Measurements from ENCODE around the gene FHIT. TPM values are rescaled to one million over a fixed set of nuclear protein-coding genes. Genes with fewer than 3 reads are reported as not detected.

Gene FHIT
- total and polyA plus RNA-seq, 4 donors: 2.1 to 14.7 (median 6.6) TPM

DNA sequence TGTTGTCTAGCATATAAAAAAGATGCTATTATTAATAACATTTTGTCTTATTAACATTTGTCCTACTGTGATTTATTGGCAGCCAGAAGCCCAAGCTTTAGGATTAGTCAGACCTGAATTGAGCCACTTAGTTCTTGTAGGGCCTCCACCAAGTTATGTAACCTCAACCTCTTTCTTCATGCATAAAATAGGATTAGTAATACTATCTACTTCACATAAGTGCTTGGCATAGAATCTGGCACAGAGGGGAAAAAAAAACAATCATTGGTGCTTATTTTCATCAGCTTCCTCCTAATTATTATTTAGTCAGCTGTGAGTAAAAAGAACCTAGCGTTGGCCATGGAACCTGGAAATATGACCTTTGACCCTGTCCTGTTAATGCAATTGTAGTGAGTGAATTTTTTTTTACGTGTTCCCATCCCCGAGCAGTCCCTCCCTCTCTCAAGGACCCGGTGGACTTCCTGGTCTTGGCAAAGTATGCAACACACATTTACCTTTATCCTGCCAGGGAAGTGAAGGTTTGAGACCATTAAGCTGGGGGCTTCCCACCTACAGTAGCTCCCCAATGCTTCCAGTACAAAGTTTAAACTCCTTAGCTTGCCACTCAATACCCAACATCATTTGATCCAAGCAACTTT is 136.8 kb downstream of the FHIT start:
- Histone ChIP-seq H3K4me3 (ENCODE audit: low read depth in 1 of 3, low read length in 3 of 3) (no peak overlapping the region), H3K36me3 (ENCODE audit: control insufficient read depth in 4 of 4, insufficient read depth in 3 of 4, low read depth in 1 of 4, low read length in 3 of 4) (no peaks in the 10 kb centered on the region), H3K4me1 (ENCODE audit: control insufficient read depth in 4 of 4, insufficient read depth in 4 of 4, low read length in 3 of 4) (peaks cover 1 to 13% (median 8%) of the 10 kb centered on the region in 4 donors), H3K9ac (ENCODE audit: low read depth in 1 of 2, low read length in 2 of 2) (no peak overlapping the region), H3K27me3 (ENCODE audit: control insufficient read depth in 4 of 4, insufficient read depth in 4 of 4, low read length in 3 of 4) (no peaks in the 10 kb centered on the region), H3K9me3 (ENCODE audit: control insufficient read depth in 4 of 4, low read length in 3 of 4) (no peaks in the 10 kb centered on the region), H3K27ac (ENCODE audit: low read depth in 1 of 2, low read length in 2 of 2) (no peak overlapping the region)
- no peak for DNase-seq (ENCODE audit: low spot score)
- TF ChIP-seq HNF4A (conservative IDR thresholded peaks at IDR 0.05): peak in 1 of 2 donors; percentile 11
- no peak for TF ChIP-seq HNF4G (IDR thresholded peaks at IDR 0.05)
- 69% methylated on average over 4 of the region's 4 CpGs for WGBS

DNA sequence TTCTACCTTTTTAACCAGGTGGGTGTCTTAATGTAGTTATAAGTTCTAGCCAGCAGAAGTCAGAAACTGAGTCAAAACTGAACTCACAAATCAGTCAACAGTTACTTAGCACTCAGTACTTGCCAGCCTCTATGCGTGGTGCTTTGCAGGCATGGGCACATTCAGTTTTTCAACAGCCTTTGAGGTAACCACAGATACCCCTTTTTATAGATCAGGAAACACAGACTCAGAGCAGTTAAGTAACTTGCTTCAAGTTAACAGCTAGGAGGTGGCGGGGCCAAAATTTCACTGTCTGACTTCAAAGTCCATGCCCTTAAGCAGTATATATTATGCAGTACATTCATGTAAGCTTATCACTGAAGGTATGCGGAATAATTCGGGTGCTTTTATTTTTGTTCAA is 139.4 kb downstream of the FHIT start:
- no peak for DNase-seq (ENCODE audit: low spot score)
- Histone ChIP-seq H3K9me3 (ENCODE audit: control insufficient read depth in 4 of 4, low read length in 3 of 4) (no peaks in the 10 kb centered on the region), H3K36me3 (ENCODE audit: control insufficient read depth in 4 of 4, insufficient read depth in 3 of 4, low read depth in 1 of 4, low read length in 3 of 4) (no peaks in the 10 kb centered on the region), H3K9ac (ENCODE audit: low read depth in 1 of 2, low read length in 2 of 2) (no peak overlapping the region), H3K4me3 (ENCODE audit: low read depth in 1 of 3, low read length in 3 of 3) (no peak overlapping the region), H3K4me1 (ENCODE audit: control insufficient read depth in 4 of 4, insufficient read depth in 4 of 4, low read length in 3 of 4) (peaks cover 0 to 6% (median 0%) of the 10 kb centered on the region in 4 donors), H3K27ac (ENCODE audit: low read depth in 1 of 2, low read length in 2 of 2) (no peak overlapping the region), H3K27me3 (ENCODE audit: control insufficient read depth in 4 of 4, insufficient read depth in 4 of 4, low read length in 3 of 4) (no peaks in the 10 kb centered on the region)
- no peak for TF ChIP-seq RXRA (IDR thresholded peaks at IDR 0.05)
- TF ChIP-seq RAD21 (IDR thresholded peaks at IDR 0.05): no peak
- TF ChIP-seq SP1 (IDR thresholded peaks at IDR 0.05): no peak
- TF ChIP-seq, protein P1, sequence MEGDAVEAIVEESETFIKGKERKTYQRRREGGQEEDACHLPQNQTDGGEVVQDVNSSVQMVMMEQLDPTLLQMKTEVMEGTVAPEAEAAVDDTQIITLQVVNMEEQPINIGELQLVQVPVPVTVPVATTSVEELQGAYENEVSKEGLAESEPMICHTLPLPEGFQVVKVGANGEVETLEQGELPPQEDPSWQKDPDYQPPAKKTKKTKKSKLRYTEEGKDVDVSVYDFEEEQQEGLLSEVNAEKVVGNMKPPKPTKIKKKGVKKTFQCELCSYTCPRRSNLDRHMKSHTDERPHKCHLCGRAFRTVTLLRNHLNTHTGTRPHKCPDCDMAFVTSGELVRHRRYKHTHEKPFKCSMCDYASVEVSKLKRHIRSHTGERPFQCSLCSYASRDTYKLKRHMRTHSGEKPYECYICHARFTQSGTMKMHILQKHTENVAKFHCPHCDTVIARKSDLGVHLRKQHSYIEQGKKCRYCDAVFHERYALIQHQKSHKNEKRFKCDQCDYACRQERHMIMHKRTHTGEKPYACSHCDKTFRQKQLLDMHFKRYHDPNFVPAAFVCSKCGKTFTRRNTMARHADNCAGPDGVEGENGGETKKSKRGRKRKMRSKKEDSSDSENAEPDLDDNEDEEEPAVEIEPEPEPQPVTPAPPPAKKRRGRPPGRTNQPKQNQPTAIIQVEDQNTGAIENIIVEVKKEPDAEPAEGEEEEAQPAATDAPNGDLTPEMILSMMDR (IDR thresholded peaks at IDR 0.05; ENCODE audit: low read depth, low read length, missing input control): no peak
- 94% methylated on average over 4 of the region's 4 CpGs for WGBS

DNA sequence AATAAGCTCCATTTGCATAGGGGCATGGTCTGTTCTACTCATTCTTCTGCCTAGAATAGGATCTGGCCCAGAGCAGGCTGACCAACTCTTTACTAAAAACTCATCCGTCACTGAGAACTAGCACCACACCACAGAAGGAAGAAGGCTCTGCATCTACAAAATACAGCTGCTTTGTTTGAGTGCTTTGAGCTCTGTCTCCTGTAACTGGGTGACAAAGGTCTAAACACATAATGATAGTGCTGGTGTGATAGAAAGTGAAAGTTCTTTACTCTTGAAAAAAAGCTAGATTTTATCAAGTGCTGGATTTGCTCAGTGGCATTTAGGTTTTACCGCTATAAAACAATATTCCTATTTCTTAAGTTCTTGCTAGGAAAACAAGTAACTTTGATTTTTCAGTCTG is 140.7 kb downstream of the FHIT start:
- Histone ChIP-seq H3K4me3 (ENCODE audit: low read depth in 1 of 3, low read length in 3 of 3) (no peak overlapping the region), H3K27me3 (ENCODE audit: control insufficient read depth in 4 of 4, insufficient read depth in 4 of 4, low read length in 3 of 4) (no peaks in the 10 kb centered on the region), H3K9me3 (ENCODE audit: control insufficient read depth in 4 of 4, low read length in 3 of 4) (no peaks in the 10 kb centered on the region), H3K9ac (ENCODE audit: low read depth in 1 of 2, low read length in 2 of 2) (no peak overlapping the region), H3K27ac (ENCODE audit: low read depth in 1 of 2, low read length in 2 of 2) (no peak overlapping the region), H3K4me1 (ENCODE audit: control insufficient read depth in 4 of 4, insufficient read depth in 4 of 4, low read length in 3 of 4) (peaks cover 0 to 6% (median 0%) of the 10 kb centered on the region in 4 donors), H3K36me3 (ENCODE audit: control insufficient read depth in 4 of 4, insufficient read depth in 3 of 4, low read depth in 1 of 4, low read length in 3 of 4) (no peaks in the 10 kb centered on the region)
- TF ChIP-seq HNF4A (conservative IDR thresholded peaks at IDR 0.05) (peak; percentile 32 to 45), GABPA (IDR thresholded peaks at IDR 0.05 in 1 of 2, conservative IDR thresholded peaks at IDR 0.05 in 1 of 2) (no peak)
- DNase-seq (ENCODE audit: low spot score): no peak
- 62% methylated on average over 2 of the region's 2 CpGs for whole genome bisulfite sequencing

DNA sequence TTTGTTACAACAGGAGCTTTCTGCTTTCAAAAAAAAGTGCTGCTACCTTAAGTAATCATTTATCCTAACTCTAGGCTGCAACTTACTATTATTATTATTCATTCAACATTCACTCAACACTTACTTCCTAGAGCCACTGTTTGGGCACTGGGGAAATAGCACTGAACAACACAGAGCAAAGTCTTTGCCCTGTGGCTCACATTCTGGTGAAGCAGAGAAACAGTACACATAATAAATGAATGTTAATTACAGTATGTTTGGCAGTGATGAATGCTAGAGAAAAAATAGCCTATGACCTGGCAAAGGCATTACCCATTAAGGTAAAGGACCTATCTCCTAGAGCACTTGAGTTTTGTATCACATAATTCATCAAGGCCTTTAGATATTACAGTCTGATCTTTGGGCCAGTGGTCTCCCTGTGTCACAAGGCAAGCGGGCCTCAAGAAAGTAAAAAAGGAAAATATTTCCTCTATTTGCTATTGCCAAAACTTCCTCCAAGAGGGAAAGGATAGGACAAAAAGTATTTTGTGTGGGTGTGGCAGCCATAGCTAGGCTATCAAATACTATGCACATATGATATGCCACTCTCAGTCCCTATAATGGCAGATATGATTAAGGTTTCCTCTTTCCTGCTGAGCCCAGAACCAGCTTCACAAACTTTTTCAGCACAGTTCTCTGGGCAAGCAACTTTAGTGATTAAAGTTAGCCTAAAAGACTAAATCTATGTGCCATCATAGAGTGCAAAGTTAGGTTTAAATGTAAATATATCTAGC is 142.8 kb downstream of the FHIT start:
- Histone ChIP-seq H3K4me1 (ENCODE audit: control insufficient read depth in 4 of 4, insufficient read depth in 4 of 4, low read length in 3 of 4) (peaks cover 0 to 6% (median 0%) of the 10 kb centered on the region in 4 donors), H3K36me3 (ENCODE audit: control insufficient read depth in 4 of 4, insufficient read depth in 3 of 4, low read depth in 1 of 4, low read length in 3 of 4) (no peaks in the 10 kb centered on the region), H3K9ac (ENCODE audit: low read depth in 1 of 2, low read length in 2 of 2) (no peak overlapping the region), H3K27ac (ENCODE audit: low read depth in 1 of 2, low read length in 2 of 2) (no peak overlapping the region), H3K27me3 (ENCODE audit: control insufficient read depth in 4 of 4, insufficient read depth in 4 of 4, low read length in 3 of 4) (no peaks in the 10 kb centered on the region), H3K4me3 (ENCODE audit: low read depth in 1 of 3, low read length in 3 of 3) (no peak overlapping the region), H3K9me3 (ENCODE audit: control insufficient read depth in 4 of 4, low read length in 3 of 4) (no peaks in the 10 kb centered on the region)
- TF ChIP-seq, protein P2, sequence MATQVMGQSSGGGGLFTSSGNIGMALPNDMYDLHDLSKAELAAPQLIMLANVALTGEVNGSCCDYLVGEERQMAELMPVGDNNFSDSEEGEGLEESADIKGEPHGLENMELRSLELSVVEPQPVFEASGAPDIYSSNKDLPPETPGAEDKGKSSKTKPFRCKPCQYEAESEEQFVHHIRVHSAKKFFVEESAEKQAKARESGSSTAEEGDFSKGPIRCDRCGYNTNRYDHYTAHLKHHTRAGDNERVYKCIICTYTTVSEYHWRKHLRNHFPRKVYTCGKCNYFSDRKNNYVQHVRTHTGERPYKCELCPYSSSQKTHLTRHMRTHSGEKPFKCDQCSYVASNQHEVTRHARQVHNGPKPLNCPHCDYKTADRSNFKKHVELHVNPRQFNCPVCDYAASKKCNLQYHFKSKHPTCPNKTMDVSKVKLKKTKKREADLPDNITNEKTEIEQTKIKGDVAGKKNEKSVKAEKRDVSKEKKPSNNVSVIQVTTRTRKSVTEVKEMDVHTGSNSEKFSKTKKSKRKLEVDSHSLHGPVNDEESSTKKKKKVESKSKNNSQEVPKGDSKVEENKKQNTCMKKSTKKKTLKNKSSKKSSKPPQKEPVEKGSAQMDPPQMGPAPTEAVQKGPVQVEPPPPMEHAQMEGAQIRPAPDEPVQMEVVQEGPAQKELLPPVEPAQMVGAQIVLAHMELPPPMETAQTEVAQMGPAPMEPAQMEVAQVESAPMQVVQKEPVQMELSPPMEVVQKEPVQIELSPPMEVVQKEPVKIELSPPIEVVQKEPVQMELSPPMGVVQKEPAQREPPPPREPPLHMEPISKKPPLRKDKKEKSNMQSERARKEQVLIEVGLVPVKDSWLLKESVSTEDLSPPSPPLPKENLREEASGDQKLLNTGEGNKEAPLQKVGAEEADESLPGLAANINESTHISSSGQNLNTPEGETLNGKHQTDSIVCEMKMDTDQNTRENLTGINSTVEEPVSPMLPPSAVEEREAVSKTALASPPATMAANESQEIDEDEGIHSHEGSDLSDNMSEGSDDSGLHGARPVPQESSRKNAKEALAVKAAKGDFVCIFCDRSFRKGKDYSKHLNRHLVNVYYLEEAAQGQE (IDR thresholded peaks at IDR 0.05): no peak
- TF ChIP-seq SP1 (IDR thresholded peaks at IDR 0.05) (no peak), HNF4G (IDR thresholded peaks at IDR 0.05) (no peak), NR2F2 (IDR thresholded peaks at IDR 0.05) (no peak), RXRA (IDR thresholded peaks at IDR 0.05) (no peak), GABPA (IDR thresholded peaks at IDR 0.05 in 1 of 2, conservative IDR thresholded peaks at IDR 0.05 in 1 of 2) (no peak), HNF4A (conservative IDR thresholded peaks at IDR 0.05) (no peak), EGR1 (IDR thresholded peaks at IDR 0.05; ENCODE audit: low read depth in 2 of 2) (no peak)
- TF ChIP-seq, protein P3, sequence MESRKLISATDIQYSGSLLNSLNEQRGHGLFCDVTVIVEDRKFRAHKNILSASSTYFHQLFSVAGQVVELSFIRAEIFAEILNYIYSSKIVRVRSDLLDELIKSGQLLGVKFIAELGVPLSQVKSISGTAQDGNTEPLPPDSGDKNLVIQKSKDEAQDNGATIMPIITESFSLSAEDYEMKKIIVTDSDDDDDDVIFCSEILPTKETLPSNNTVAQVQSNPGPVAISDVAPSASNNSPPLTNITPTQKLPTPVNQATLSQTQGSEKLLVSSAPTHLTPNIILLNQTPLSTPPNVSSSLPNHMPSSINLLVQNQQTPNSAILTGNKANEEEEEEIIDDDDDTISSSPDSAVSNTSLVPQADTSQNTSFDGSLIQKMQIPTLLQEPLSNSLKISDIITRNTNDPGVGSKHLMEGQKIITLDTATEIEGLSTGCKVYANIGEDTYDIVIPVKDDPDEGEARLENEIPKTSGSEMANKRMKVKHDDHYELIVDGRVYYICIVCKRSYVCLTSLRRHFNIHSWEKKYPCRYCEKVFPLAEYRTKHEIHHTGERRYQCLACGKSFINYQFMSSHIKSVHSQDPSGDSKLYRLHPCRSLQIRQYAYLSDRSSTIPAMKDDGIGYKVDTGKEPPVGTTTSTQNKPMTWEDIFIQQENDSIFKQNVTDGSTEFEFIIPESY (IDR thresholded peaks at IDR 0.05): no peak
- DNase-seq (ENCODE audit: low spot score): no peak
- 54% methylated on average over 1 of the region's 1 CpG for WGBS

Measured in liver (tissue), 9 donors.